Measurements from ENCODE around the gene LONRF2.

The LONRF2 gene

GRCh38 chr2:100242476-100242875, 79.8 kb downstream of the LONRF2 start:
- ChIA-PET POLR2A (no interaction called here), CTCF (interaction anchor here (0.8 to 2.4 kb wide), 12 partner anchors 9 to 686 kb away, joined by 3 to 14 read pairs (median 5); no protein-coding TSS in a partner anchor)
- TF ChIP-seq CTCF (IDR thresholded peaks at IDR 0.05; ENCODE audit: insufficient read depth, low read length, missing control alignments), result no peak
- no peak overlapping the region for H3K4me3 ChIP-seq (ENCODE audit: low read depth, low read length)
- DNase-seq (ENCODE audit: low read depth, low spot score), result no peak

GRCh38 chr2:100241236-100241635, 81.1 kb downstream of the LONRF2 start:
- no peak overlapping the region for H3K4me3 ChIP-seq (ENCODE audit: low read depth, low read length)
- POLR2A ChIA-PET, result no interaction called here
- CTCF ChIA-PET, result interaction anchor here (1.1 to 2.4 kb wide), 8 partner anchors 10 to 684 kb away, joined by 3 to 14 read pairs (median 5); no protein-coding TSS in a partner anchor
- no peak for TF ChIP-seq CTCF (IDR thresholded peaks at IDR 0.05; ENCODE audit: insufficient read depth, low read length, missing control alignments)
- no peak for DNase-seq (ENCODE audit: low read depth, low spot score)

GRCh38 chr2:100240386-100240785, 81.9 kb downstream of the LONRF2 start:
- CTCF ChIA-PET, result interaction anchor here (1.1 to 2.4 kb wide), 3 partner anchors 9 to 514 kb away, joined by 3 to 14 read pairs (median 11); no protein-coding TSS in a partner anchor
- no peak overlapping the region for H3K4me3 ChIP-seq (ENCODE audit: low read depth, low read length)
- DNase-seq (ENCODE audit: low read depth, low spot score), result no peak
- POLR2A ChIA-PET, result no interaction called here
- TF ChIP-seq CTCF (IDR thresholded peaks at IDR 0.05; ENCODE audit: insufficient read depth, low read length, missing control alignments), result no peak

GRCh38 chr2:100239486-100240210, 82.7 kb downstream of the LONRF2 start:
- no peak for DNase-seq (ENCODE audit: low read depth, low spot score)
- TF ChIP-seq CTCF (IDR thresholded peaks at IDR 0.05; ENCODE audit: insufficient read depth, low read length, missing control alignments), result no peak
- ChIA-PET CTCF (interaction anchor here (1.1 kb wide), 1 partner anchor 8 kb away, joined by 3 read pairs; no protein-coding TSS in a partner anchor), POLR2A (no interaction called here)
- H3K4me3 ChIP-seq (ENCODE audit: low read depth, low read length), result no peak overlapping the region

GRCh38 chr2:100238471-100238870, 83.8 kb downstream of the LONRF2 start:
- DNase-seq (ENCODE audit: low read depth, low spot score), result no peak
- TF ChIP-seq CTCF (IDR thresholded peaks at IDR 0.05; ENCODE audit: insufficient read depth, low read length, missing control alignments), result no peak
- no peak overlapping the region for H3K4me3 ChIP-seq (ENCODE audit: low read depth, low read length)
- ChIA-PET CTCF (interaction anchor here (1.0 kb wide), 1 partner anchor 586 kb away, joined by 3 read pairs; no protein-coding TSS in a partner anchor), POLR2A (no interaction called here)

GRCh38 chr2:100237770-100238169, 84.5 kb downstream of the LONRF2 start:
- POLR2A ChIA-PET, result no interaction called here
- CTCF ChIA-PET, result interaction anchor here (1.0 kb wide), 1 partner anchor 586 kb away, joined by 3 read pairs; no protein-coding TSS in a partner anchor
- DNase-seq (ENCODE audit: low read depth, low spot score), result no peak
- TF ChIP-seq CTCF (IDR thresholded peaks at IDR 0.05; ENCODE audit: insufficient read depth, low read length, missing control alignments), result no peak
- no peak overlapping the region for H3K4me3 ChIP-seq (ENCODE audit: low read depth, low read length)
